T-helper 22 cell (primary cell): ENCODE data around the gene IGFALS.

Source experiments
- DNase-seq: peaks from one replicate; pipeline ENCODE4 v3.0.0-alpha.2; 2020; ENCODE audit warnings: low read depth

The IGFALS gene

DNA sequence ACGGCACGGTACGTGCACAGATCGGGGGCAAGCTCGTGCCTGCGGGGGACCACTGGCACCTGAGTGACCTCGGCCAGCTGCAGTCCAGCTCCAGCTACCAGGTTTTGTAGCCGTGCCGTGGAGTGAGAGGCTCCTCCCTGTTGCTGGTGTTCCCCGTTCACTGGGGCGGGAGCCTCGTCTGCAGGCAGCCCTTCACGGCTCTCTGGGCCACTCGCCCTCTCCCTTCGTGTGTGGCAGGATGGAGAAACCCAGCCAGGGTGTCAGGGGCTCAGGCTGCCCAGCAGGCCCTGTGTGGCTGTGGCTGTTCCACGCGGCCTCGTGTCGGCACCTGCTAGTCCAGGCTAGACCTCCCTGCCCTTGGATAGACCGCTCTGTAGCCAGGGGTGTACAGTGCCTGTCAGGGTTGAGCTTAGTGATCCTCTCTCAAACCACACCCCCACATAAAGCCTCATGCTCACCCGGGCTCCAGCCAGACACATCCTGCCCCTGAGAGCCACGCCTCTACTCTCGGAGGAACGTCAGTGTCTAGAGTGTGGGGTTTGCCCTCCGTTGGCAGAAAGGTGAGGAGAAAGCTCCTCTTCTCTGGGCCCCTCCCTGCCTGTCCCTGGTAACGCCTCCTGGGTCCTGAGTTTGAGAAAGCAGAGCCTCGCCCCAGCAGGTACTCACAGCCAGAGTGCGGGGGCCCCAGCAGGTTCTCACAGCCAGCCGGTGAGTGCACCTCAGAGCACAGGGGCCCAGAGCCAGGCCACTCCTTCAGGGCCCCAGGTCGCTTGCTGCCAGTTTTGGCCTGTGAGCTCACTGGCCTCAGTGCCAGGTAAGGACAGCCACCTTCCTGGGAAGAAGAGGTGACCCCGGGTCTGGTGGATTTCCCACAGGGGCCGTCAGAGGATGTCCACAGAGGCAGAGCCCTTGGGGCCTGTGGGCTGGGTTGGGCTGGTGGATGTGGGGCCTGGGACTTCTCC, 49.8 kb downstream of the IGFALS start:
- DNase-seq: no peak

DNA sequence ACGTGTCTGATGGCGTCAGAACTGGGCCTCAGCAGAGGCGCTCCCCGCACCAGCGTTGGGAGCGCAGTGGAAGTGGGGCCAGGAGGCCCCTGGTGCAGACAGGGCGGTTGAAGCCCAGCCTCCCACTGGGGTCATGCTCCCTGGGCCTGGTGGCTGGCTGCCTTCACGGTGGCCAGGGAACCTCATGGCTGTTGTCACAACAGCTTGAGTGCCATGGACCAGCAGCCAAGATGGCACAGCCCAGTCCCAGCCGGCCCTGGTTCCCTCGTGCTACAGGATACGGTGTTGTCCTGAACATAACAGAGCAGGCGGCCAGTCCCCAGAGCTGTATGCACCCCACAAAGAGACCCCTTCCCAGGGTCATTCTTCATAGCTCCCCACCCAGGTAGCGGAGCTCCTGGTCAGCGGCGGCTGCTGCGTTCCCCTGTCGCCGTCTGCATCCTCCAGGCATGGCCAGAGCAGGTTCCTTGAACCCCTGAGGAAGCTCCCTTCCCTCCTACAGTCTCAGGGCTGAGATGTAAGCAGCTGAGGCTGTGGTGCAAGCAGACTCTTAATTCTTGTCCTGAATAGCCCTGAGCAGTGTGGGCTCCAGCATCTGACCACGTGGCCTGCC, 51.8 kb downstream of the IGFALS start:
- DNase-seq: no peak

DNA sequence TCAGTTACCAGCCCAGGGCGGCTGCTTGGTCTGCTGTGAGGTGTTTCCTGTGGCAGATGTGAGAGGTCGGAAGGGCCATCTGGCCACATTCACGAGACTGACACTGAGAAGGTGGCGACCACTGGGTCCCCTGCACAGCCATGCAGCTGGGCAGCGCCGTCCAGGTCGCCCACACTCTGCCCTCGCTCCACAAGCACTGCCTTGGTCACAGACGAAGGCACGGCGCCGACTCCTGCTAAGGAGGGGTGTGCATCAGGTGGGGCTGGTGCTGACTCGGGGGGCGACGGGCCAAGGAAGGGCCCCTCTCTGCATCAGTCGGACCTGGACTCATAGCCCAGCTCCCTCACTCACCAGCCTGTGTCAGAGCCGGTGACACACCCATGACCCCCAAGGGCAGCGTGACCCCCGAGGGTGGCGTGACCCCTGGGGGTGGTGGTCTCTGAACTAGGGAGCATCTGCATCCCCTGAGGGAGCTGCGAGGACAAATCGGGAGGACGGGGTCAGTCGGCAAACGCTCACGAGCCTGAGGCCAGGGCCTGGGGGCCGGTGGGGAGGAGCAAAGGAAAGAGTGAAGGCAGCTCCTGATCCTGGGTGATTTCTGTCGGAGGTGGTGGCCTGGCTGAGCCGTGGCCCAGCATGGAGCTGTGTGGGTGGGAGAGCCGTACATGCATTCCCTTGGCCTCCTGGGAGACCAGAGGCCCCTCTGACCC, 52.6 kb downstream of the IGFALS start:
- no peak for DNase-seq
